GM18498 (cell line): Measurements from ENCODE around the gene IFT81.

Experiments
- ATAC-seq: cut with Tn5 transposase; IDR thresholded peaks from one replicate; pipeline ENCODE4 v1.9.1; 2021; ENCODE audit warnings: mild to moderate bottlenecking, moderate library complexity; ENCODE audit not compliant: unreplicated experiment

Gene IFT81

GRCh38 chr12:110149086-110149660 lies 25.0 kb downstream of the IFT81 start:
- ATAC-seq = no peak

- ATAC-seq = no peak
Observed at GRCh38 chr12:110156766-110157165, 32.6 kb downstream of the IFT81 start.

- no peak for ATAC-seq
Observed at GRCh38 chr12:110157539-110157938, 33.4 kb downstream of the IFT81 start.

- ATAC-seq = no peak
Observed at GRCh38 chr12:110159671-110160245, 35.6 kb downstream of the IFT81 start.

GRCh38 chr12:110165540-110166159 lies 41.5 kb downstream of the IFT81 start:
- peak; percentile 95 for ATAC-seq

GRCh38 chr12:110168732-110169455 lies 44.7 kb downstream of the IFT81 start:
- ATAC-seq = no peak

GRCh38 chr12:110170535-110171185 lies 46.5 kb downstream of the IFT81 start:
- ATAC-seq = no peak

- no peak for ATAC-seq
Observed at GRCh38 chr12:110171186-110171538, 47.0 kb downstream of the IFT81 start.

- no peak for ATAC-seq
Observed at GRCh38 chr12:110171636-110172035, 47.5 kb downstream of the IFT81 start.

GRCh38 chr12:110174373-110174996 lies 50.3 kb downstream of the IFT81 start:
- no peak for ATAC-seq

- no peak for ATAC-seq
Observed at GRCh38 chr12:110175201-110175600, 51.0 kb downstream of the IFT81 start.

- ATAC-seq = no peak
Observed at GRCh38 chr12:110176745-110177144, 52.6 kb downstream of the IFT81 start.

GRCh38 chr12:110179291-110179690 lies 55.1 kb downstream of the IFT81 start:
- ATAC-seq = no peak

- ATAC-seq = no peak
Observed at GRCh38 chr12:110180591-110181005, 56.4 kb downstream of the IFT81 start.

- no peak for ATAC-seq
Observed at GRCh38 chr12:110182281-110182680, 58.1 kb downstream of the IFT81 start.

GRCh38 chr12:110183386-110183785 lies 59.2 kb downstream of the IFT81 start:
- ATAC-seq = no peak

- ATAC-seq = no peak
Observed at GRCh38 chr12:110185626-110186025, 61.5 kb downstream of the IFT81 start.

GRCh38 chr12:110186059-110186458 lies 61.9 kb downstream of the IFT81 start:
- no peak for ATAC-seq

- ATAC-seq = no peak
Observed at GRCh38 chr12:110193196-110193595, 69.0 kb downstream of the IFT81 start.

- no peak for ATAC-seq
Observed at GRCh38 chr12:110197003-110197402, 72.8 kb downstream of the IFT81 start.

GRCh38 chr12:110198386-110198785 lies 74.2 kb downstream of the IFT81 start:
- ATAC-seq = no peak
